ENCODE measurements around the gene LRBA.
"Not testable (repeated sequence)": the region's sequence is repeated elsewhere in the genome, so short reads cannot be mapped to it uniquely, and the experiment has no call there.

LRBA gene

DNA sequence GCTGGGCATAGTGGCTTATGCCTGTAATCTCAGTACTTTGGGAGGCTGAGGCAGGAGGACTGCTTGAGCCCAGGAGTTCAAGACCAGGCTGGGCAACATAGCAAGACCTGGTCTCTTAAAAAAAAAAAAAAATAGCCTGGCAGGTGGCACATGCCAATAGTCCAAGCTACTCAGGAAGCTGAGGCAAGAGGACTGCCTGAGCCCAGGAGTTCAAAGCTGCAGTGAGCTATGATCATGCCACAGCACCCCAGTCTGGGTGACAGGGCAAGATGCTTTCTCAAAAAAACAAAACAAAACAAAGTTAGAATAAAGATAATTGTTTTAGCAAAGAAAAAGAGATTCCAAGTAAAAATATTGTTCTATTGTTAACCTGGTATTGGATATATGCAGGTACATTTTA is 75.0 kb downstream of the LRBA start:
- peak; percentile 10 for DNase-seq

DNA sequence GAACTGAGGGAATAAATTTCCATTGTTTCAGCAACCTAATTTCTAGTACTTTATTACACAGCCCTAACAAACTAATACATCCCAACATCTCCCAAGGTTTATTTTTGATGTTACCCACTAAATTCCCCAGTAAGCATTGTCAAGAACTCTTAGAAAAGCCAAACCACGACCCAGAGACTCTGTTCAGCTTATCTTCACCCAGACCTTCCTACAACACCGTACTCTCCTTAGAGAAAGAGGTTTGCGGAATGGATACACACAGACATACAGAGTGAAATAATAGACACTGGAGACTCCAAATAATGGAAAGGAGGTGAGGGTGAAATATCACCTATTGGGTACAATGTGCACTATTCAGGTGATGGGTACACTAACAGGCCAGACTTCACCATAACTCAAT is 75.6 kb downstream of the LRBA start:
- peak; percentile 11 for DNase-seq

DNA sequence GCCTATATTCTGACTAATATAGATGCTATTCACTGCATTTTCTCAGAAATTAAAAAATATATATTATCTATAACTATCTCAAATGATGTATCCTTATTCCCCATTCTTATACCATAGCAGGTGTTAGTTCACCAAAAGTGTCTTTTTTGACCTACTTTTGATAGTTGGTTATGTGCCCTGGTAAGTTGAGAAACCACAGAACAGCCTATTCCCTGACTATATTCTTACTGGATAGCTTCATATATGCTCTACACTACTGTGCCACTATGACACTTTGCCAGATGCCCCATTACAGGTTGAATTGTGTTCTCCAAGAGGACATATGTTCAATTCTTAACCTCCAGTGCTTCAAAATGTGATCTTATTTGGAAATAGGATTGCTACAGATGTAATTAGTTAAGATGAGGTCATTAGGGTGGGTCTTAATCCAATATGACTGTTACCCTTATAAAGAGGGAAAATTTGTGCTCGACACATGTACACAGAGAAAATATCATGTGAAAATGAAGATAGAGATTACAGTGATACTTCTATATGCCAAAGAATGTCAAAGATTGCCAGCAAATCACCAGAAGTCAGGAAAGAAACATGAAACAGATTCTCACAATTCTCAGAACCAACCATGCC is 76.1 kb downstream of the LRBA start:
- peak; percentile 69 for DNase-seq

- DNase-seq: peak; percentile 23
Measured at GRCh38 chr4:150938417-150938816, 76.7 kb downstream of the LRBA start.

- DNase-seq: no peak
Measured at GRCh38 chr4:150934022-150934421, 81.1 kb downstream of the LRBA start.

DNA sequence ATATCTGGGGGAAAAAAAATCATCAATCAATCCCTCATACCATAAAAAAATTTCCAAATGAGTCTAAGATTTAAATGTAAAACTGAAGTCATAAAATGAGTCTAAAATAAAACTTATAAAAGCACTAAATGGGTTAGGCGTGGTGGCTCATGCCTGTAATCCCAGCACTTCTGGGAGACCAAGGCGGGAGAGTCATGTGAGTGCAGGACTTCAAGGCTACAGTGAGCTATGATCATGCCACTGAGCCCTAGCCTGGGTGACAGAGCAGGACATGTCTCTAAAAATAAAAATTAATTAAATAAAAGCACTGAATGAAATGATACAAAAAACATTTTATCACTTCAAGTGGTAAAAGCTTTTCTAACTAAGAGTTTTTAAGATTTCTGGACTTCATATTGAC is 83.3 kb downstream of the LRBA start:
- no peak for DNase-seq

DNA sequence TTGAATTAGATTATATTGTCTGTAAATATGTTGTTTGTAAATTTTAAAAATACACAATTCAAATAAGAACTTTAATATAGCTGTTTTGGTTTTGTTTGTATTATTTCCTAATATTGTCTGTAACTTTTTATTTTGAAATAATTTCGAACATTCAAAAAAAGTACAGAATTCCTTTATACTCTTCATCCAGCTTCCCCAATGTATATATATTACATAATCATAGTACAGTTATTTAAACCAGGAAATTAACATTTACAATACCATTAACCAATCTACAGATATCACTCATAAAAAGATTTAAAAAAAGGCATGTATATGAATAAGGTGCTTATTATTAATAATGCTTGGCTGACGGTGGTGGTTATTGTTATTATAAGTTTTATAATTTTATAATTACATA is 84.1 kb downstream of the LRBA start:
- DNase-seq: no peak

GRCh38 chr4:150923945-150924344 is 91.1 kb downstream of the LRBA start:
- no peak for DNase-seq

- DNase-seq: not testable (repeated sequence)
Measured at GRCh38 chr4:150921486-150921885, 93.6 kb downstream of the LRBA start.

GRCh38 chr4:150918562-150918961 is 96.5 kb downstream of the LRBA start:
- DNase-seq: not testable (repeated sequence)

GRCh38 chr4:150911326-150911725 is 103.8 kb downstream of the LRBA start:
- no peak for DNase-seq

- no peak for DNase-seq
Measured at GRCh38 chr4:150909116-150909515, 106.0 kb downstream of the LRBA start.

- DNase-seq: peak; percentile 18
Measured at GRCh38 chr4:150906987-150907633, 108.0 kb downstream of the LRBA start.

DNA sequence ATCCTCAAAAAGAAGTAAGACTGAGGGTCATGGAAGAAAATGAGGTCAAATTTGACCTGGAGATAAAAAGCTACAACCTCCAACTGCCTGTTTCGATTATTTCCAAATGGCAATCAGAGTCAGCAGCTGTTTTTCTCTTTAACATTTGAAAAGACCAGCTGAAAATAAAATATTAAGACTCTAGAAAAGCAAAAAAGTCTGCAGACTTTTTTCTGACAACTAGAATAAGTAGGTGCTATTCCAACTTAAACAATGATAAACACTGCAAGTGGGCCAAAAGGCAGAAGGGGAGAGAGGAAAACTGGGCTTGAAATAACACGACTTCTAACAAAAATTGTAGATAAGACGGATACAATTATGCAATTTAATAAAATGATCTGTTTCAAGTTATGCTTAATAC is 110.4 kb downstream of the LRBA start:
- DNase-seq: no peak

DNA sequence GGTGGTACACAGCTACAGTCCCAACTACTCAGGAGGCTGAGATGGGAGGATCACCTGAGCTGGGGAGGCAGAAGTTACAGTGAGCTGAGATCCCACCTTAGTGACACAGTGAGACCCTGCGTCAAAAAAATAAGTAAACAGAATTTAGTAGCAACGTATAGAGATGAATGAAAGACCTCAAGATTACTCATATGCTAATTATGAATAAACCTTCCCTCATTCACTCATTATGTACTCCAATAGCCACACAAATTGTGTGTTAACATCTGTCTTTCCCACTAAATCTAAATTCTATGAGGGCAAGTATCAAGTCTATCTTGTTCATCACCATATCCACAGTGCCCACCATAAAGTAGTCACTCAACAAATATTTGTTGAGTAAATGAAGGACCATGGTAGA is 111.5 kb downstream of the LRBA start:
- no peak for DNase-seq

DNA sequence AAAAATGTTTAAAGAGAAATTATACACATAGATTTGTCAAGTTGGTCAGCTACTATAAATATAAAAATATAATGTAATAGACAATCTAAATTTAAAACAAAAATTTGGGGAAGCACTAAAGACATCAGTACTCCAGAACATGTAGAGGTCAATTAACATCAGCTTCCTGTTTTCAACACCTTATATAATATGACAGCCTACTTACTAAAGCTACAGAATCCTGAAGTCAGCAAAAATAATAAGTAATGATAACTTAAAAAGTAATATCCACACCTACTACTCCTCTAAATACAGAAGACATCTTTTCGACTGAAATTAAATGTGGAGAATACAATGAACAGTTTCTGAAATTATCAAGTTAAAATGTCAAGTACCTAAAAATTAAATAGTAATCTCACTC is 118.6 kb downstream of the LRBA start:
- no peak for DNase-seq

- DNase-seq: peak; percentile 3
Measured at GRCh38 chr4:150890246-150890645, 124.8 kb downstream of the LRBA start.

DNA sequence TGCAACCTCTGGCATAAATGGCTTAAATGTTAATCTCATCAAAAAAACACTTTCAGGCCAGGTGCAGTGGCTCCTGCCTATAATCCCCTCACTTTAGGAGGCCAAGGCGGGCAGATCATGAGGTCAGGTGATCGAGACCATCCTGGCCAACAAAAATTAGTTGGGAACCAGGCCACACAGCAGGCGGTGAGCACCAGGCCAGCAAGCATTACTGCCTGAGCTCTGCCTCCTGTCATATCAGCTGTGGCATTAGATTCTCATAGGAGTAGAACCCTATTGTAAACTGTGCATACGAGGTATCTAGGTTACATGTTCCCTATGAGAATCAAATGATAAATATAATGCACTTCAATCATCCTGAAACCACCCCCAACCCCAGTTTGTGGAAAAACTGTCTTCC is 125.8 kb downstream of the LRBA start:
- peak; percentile 36 for DNase-seq

DNA sequence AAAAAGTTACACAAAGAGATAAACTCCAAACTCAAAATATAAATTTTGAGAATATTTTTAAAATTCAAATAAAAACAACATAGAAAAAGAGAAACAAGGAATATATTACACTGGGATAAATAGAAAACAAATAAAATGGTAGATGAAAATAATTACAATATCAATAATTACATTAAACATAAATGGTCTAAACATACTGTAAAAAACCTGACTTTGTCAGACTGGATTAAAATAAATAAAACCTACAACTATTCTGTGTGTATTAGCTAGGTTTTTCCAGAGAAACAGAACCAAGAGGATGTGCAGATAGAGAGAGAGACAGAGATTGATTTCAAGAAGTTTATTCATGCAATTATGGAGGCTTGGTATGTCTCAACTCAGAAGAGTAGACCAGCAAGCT is 126.5 kb downstream of the LRBA start:
- DNase-seq: no peak

- DNase-seq: no peak
Measured at GRCh38 chr4:150888217-150888616, 126.9 kb downstream of the LRBA start.

DNA sequence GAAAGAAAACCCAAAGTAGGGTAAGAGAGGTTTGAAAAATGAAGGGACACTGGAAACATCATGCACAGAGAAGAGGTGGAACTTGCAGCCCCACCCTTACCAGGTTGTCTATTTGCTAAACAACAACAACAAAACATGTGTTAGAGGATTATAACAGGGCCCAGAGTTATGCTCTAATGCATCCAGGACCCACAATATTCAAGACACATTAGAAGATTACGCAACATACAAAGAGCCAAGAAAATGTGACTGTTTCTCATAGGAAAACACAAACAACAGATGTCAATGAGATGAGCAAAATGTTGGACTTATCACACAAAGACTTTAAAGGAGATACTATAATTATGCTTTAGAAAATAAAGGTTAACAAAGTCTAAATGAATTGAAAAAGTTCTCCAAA is 128.5 kb downstream of the LRBA start:
- no peak for DNase-seq

- DNase-seq: no peak
Measured at GRCh38 chr4:150884625-150885024, 130.5 kb downstream of the LRBA start.

DNA sequence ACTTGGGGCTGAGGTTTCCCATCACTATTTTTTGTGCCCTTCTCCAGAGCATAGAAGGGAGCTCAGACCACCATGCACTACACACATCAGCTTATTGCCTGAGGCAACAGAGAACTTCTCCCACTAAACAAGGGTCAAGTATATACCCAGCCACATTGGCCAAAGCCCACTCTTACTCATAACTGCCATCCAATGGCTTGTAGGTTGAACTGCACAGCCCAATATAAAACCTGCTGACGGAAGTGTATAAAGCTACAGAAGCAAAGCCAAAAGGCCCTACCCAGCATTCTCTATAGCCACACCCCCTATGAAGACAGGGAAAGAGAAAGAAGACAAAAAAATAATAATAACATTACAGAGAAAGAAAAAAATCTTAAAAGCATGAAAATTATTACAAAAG is 139.7 kb downstream of the LRBA start:
- no peak for DNase-seq

- no peak for DNase-seq
Measured at GRCh38 chr4:150874338-150875226, 140.5 kb downstream of the LRBA start.
